ENCODE results near the gene ATG7. TPM values are rescaled to one million over a fixed set of nuclear protein-coding genes. Genes with fewer than 3 reads are reported as not detected.
A peak's percentile ranks its signal among the peaks of the same experiment; 100 is the strongest.

Gene ATG7
- total RNA-seq, 1 experiment from 2014 or later, result 36.0 TPM

GRCh38 chr3:11283139-11283475, 10.9 kb downstream of the ATG7 start:
- Histone ChIP-seq H3K36me3 (ENCODE audit: control insufficient read depth, insufficient read depth, low read length) (no peaks in the 10 kb centered on the region), H3K9me3 (ENCODE audit: control insufficient read depth, insufficient read depth, low read depth, low read length) (no peaks in the 10 kb centered on the region), H3K4me3 (ENCODE audit: low read depth in 2 of 2, low read length in 2 of 2) (no peak overlapping the region), H3K27me3 (ENCODE audit: control insufficient read depth, insufficient read depth, low read length) (no peaks in the 10 kb centered on the region), H3K4me1 (ENCODE audit: control insufficient read depth, insufficient read depth, low read length) (peaks cover 29% of the 10 kb centered on the region), H3K27ac (ENCODE audit: low read length) (0 out of 2 replicates have a peak overlapping the region, but pooled peaks have one; percentile 48)
- ATAC-seq (no peak), DNase-seq (ENCODE audit: low read depth, low spot score) (no peak)
- BruUV-seq (replicated peaks), result no TSS peak
- ChIA-PET CTCF (no interaction called here), POLR2A (no interaction called here)
- no peak for TF ChIP-seq POLR2AphosphoS5 (IDR thresholded peaks at IDR 0.05; ENCODE audit: low read depth, low read length)
- no peak for TF ChIP-seq TCF7L2 (IDR thresholded peaks at IDR 0.05; ENCODE audit: low read depth, low read length)
- TF ChIP-seq, protein P1, sequence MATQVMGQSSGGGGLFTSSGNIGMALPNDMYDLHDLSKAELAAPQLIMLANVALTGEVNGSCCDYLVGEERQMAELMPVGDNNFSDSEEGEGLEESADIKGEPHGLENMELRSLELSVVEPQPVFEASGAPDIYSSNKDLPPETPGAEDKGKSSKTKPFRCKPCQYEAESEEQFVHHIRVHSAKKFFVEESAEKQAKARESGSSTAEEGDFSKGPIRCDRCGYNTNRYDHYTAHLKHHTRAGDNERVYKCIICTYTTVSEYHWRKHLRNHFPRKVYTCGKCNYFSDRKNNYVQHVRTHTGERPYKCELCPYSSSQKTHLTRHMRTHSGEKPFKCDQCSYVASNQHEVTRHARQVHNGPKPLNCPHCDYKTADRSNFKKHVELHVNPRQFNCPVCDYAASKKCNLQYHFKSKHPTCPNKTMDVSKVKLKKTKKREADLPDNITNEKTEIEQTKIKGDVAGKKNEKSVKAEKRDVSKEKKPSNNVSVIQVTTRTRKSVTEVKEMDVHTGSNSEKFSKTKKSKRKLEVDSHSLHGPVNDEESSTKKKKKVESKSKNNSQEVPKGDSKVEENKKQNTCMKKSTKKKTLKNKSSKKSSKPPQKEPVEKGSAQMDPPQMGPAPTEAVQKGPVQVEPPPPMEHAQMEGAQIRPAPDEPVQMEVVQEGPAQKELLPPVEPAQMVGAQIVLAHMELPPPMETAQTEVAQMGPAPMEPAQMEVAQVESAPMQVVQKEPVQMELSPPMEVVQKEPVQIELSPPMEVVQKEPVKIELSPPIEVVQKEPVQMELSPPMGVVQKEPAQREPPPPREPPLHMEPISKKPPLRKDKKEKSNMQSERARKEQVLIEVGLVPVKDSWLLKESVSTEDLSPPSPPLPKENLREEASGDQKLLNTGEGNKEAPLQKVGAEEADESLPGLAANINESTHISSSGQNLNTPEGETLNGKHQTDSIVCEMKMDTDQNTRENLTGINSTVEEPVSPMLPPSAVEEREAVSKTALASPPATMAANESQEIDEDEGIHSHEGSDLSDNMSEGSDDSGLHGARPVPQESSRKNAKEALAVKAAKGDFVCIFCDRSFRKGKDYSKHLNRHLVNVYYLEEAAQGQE (IDR thresholded peaks at IDR 0.05; ENCODE audit: insufficient read depth in 1 of 2, low read depth in 2 of 2, low read length in 1 of 2), result no peak
- TF ChIP-seq SIN3A (IDR thresholded peaks at IDR 0.05; ENCODE audit: borderline replicate concordance, insufficient read depth, low read depth, low read length), result no peak
- no peak for TF ChIP-seq CTCF (IDR thresholded peaks at IDR 0.05)
- intact Hi-C loops (cut with micrococcal nuclease; ENCODE audit: unreplicated experiment) (no loop called here), in situ Hi-C loops (cut with HindIII; ENCODE audit: low pct_unique_long_range_greater_than_20kb, low sequenced_read_pairs) (no loop called here)

- TF ChIP-seq TCF7L2 (IDR thresholded peaks at IDR 0.05; ENCODE audit: low read depth, low read length) (no peak), SIN3A (IDR thresholded peaks at IDR 0.05; ENCODE audit: borderline replicate concordance, insufficient read depth, low read depth, low read length) (no peak), CTCF (IDR thresholded peaks at IDR 0.05) (no peak)
- TF ChIP-seq, protein P1 (IDR thresholded peaks at IDR 0.05; ENCODE audit: insufficient read depth in 1 of 2, low read depth in 2 of 2, low read length in 1 of 2), result no peak
- POLR2A ChIA-PET, result interaction anchor here (0.6 kb wide), 1 partner anchor 102 kb away, joined by 9 read pairs; no protein-coding TSS in a partner anchor
- in situ Hi-C loops (cut with HindIII; ENCODE audit: low pct_unique_long_range_greater_than_20kb, low sequenced_read_pairs) (no loop called here), intact Hi-C loops (cut with micrococcal nuclease; ENCODE audit: unreplicated experiment) (no loop called here)
- BruUV-seq (replicated peaks), result no TSS peak
- Histone ChIP-seq H3K4me1 (ENCODE audit: control insufficient read depth, insufficient read depth, low read length) (peaks cover 31% of the 10 kb centered on the region), H3K4me3 (ENCODE audit: low read depth in 2 of 2, low read length in 2 of 2) (no peak overlapping the region), H3K27me3 (ENCODE audit: control insufficient read depth, insufficient read depth, low read length) (no peaks in the 10 kb centered on the region), H3K36me3 (ENCODE audit: control insufficient read depth, insufficient read depth, low read length) (no peaks in the 10 kb centered on the region), H3K9me3 (ENCODE audit: control insufficient read depth, insufficient read depth, low read depth, low read length) (no peaks in the 10 kb centered on the region), H3K27ac (ENCODE audit: low read length) (no peak overlapping the region)
- ATAC-seq, result no peak
- DNase-seq (ENCODE audit: low read depth, low spot score), result no peak
- CTCF ChIA-PET, result no interaction called here
Observed at GRCh38 chr3:11284011-11284410, 11.8 kb downstream of the ATG7 start.
